Activated naive CD4-positive, alpha-beta T cell treated with anti-CD3 and anti-CD28 coated beads, Interleukin-2, amount 50 U/mL, for 16 hours (primary cell): ENCODE data around the gene COL6A2.
"Not testable (repeated sequence)": the region's sequence is repeated elsewhere in the genome, so short reads cannot be mapped to it uniquely, and the experiment has no call there.

Experiments
- DNase-seq: peaks from one replicate; pipeline ENCODE4 v3.0.0-alpha.2; 2020

Gene COL6A2

GRCh38 chr21:46157987-46158451, 60.1 kb downstream of the COL6A2 start:
- no peak for DNase-seq

- DNase-seq = no peak
These were observed 60.9 kb downstream of the COL6A2 start for GRCh38 chr21:46158666-46159300.

GRCh38 chr21:46159390-46159789, 61.5 kb downstream of the COL6A2 start:
- no peak for DNase-seq

DNA sequence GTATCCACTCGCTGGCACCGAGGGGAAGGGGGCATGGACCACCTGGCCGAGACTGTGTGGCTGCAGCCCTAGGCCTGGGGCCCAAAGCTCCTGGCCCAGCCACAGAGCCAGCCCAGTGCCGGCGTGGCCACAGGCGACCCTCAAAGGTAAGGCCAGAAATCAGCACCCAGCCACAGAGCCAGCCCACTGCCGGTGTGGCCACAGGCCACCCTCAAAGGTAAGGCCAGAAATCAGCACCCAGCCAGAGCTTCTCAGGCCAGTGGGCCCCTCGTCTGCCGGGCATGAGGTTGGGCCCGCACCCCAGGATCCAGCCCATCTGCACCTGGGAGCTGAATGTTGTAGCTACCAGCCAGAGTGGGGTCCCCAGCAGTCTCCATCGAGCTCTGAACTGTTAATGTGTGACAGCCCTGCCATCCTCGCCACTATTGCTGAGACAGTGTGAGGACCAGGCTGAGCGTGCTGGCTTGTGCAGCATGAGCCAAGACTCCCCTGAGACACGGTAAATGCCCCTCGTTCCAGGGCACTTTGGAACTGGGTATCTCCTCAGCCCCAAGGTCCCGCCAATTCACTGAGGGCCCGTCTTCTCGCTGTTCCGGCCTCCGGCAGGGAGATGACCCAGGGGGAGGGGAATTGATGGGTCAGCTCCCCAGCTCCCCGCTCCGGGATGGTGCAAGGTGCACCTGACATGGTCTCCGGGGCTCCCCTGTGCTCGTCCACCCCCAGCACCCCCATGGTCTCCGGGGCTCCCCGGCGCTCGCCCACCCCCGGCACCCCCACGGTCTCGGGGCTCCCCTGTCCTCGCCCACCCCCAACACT, 62.1 kb downstream of the COL6A2 start:
- no peak for DNase-seq

GRCh38 chr21:46160657-46160906, 62.7 kb downstream of the COL6A2 start:
- DNase-seq = no peak

- no peak for DNase-seq
These were observed 63.2 kb downstream of the COL6A2 start for GRCh38 chr21:46160907-46161632.

DNA sequence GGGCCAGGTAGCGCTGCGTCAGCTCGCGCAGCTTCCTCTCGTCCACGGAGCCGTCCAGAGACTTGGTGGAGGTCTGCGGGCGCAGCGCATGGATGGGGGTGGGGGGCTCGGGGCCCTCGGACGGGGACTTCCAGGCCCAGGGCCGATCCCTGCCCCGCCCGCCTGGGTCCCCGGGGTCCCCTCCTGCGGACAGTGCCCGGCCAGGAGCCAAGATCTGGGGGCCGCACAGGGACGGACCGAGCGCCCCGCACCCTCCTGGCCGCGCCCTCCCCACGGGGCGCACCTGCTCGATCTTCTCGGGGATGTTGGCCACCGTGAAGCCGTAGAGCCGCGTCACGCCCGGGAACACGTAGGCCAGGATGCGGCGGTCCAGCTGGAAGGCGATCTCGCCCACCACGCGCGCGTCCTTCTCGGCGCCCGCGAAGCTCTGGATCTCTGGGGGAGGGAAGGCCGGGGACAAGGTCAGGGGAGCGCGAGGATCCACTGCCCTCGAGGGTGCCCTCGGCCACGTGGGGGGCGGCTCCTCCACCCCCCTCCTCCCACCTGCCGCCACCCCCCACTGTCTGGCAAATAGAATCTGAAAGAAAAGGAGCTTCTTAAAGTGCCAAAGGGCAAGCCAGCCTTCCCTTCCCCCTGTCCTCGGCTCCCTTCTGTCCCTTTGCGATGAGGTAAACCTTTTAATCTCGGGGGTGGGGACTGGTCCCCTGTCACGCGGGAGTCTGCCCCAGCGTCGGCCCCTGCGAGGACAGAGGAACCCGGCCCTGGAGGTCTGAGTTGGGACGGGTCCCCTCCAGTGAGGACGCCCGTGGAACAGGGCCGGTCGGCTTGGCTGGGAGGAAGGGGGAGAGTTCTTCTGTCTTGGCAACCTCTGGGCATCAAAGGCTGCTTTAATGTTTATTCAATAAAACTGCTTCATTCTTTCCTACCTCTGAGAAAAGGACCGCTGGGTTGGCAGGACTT, 64.0 kb downstream of the COL6A2 start:
- DNase-seq = no peak

- no peak for DNase-seq
These were observed 65.5 kb downstream of the COL6A2 start for GRCh38 chr21:46163380-46163779.

- DNase-seq = no peak
These were observed 67.2 kb downstream of the COL6A2 start for GRCh38 chr21:46165098-46165497.

DNA sequence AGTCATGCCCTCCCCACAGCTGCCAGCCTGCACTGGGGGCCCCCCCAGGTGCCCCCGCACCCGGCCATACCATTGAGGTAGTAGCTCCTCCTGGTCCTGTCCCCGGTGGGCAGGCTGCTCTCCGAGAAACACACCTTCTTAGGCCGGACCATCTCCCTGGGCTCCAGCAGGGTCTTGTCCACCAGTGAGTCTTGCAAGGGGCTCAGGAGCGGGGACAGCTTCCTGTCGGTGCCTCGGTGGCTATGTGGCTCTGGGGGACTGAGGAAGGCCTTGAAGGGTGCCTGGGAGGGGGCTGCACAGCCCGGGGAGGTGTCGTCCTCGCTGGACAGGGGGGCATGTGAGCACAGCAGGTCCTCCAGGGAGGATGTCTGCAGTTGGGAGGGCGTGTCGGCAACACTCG, 70.3 kb downstream of the COL6A2 start:
- no peak for DNase-seq

DNA sequence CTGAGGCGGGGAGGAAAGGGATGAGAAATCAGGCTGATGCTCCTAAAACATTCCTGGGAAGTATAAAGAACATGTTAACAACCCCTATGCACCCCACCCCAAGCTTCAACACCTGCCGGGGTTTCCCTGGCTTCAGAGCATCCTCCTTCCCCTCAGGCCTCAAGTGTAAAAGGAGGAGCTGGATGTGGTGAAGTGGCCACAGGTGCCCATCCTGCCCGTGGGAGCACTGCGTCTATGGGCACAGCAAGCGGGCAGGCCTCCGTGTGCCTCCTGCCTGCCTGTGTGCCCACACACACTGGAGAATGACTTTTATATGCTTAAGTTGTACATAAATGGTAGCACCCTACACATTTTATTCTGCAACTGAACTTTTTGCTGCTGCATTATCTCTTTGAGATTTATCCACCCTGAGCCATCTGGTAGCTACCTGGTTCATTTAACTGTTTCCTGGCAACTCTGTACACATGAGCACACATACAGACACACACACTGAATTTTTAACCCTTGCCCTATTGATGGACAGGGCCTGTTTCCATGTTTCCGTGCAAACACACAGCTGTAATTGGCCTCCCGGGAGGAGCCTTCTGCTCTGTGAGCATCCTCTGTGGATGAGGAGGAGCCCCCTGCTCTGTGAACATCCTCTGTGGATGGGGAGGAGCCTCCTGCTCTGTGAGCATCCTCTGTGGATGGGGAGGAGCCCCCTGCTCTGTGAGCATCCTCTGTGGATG, 70.9 kb downstream of the COL6A2 start:
- DNase-seq = no peak

DNA sequence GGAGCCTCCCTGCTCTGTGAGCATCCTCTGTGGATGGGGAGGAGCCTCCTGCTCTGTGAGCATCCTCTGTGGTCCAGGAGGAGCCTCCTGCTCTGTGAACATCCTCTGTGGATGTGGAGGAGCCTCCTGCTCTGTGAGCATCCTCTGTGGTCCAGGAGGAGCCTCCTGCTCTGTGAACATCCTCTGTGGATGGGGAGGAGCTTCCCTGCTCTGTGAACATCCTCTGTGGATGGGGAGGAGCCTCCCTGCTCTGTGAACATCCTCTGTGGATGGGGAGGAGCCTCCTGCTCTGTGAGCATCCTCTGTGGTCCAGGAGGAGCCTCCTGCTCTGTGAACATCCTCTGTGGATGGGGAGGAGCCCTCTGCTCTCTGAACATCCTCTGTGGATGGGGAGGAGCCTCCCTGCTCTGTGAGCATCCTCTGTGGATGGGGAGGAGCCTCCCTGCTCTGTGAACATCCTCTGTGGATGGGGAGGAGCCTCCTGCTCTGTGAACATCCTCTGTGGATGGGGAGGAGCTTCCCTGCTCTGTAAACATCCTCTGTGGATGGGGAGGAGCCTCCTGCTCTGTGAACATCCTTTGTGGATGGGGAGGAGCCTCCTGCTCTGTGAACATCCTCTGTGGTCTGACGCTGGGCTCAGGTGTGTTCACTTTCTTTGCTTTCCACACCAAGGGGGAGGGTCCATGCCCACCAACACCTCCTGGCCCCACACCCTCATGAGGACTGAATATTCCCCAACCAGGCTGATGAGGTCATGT, 72.7 kb downstream of the COL6A2 start:
- not testable (repeated sequence) for DNase-seq

- DNase-seq = no peak
These were observed 73.7 kb downstream of the COL6A2 start for GRCh38 chr21:46171585-46171984.

GRCh38 chr21:46171996-46172862, 74.3 kb downstream of the COL6A2 start:
- DNase-seq = no peak

- DNase-seq = no peak
These were observed 75.1 kb downstream of the COL6A2 start for GRCh38 chr21:46172863-46173528.

DNA sequence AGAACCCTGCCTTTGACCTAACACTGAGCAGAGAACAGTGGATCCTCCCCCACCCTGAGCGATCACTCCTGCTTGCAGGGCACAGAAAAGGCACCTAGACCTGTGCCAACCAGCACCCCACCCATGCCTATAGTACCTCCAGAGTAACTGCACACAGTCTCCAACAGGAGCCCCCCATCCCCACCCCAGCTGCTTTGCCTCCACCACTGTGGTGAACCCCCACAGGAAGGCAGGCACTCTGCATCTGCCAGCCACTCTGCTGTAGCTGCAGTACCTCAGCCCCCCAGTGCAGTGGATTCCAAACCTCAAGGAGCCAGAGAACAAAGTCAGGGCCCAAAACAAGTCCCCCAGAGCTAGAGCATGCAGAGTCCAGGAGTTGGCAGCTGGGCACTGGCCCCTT, 75.7 kb downstream of the COL6A2 start:
- DNase-seq = no peak

DNA sequence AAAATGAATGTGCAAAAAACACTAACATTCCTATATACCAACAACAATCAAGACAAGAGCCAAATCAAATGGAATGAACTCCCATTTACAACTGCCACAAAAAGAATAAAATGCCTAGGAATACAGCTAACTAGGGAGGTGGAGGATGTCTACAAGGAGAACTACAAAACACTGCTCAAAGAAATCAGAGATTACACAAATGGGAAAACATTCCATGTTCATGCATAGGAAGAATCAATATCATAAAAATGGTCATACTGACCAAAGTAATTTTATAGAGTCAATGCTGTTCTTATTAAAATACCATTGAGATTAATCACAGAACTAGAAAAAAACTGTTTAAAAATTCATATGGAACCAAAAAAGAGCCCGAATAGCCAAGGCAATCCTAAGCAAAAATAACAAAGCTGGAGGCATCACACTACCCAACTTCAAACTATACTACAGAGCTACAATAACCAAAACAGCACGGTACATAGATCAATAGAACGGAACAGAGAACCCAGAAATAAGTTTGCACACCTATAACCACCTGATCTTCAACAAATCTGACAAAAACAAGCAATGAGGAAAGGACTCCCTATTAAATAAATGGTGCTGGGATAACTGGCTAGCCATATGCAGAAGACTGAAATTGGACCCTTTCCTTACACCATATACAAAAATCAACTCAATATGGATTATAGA, 78.7 kb downstream of the COL6A2 start:
- not testable (repeated sequence) for DNase-seq

GRCh38 chr21:46178961-46179360, 81.0 kb downstream of the COL6A2 start:
- DNase-seq = no peak
